Neural progenitor cell (in vitro differentiated cells): Measurements from ENCODE around the gene TELO2. TPM values are rescaled to one million over a fixed set of nuclear protein-coding genes. Genes with fewer than 3 reads are reported as not detected.

Experiments
- DNase-seq: peaks from one replicate; pipeline ENCODE4 v3.0.0-alpha.2; 2016; ENCODE audit warnings: low spot score
- H2AFZ ChIP-seq: fragments of 200-600 bp; sonication (generic); replicated peaks from 2 replicates; pipeline ENCODE4 v1.6.1; 2016; ENCODE audit warnings: antibody characterized with exemption
- H3F3A ChIP-seq: fragments of 200-600 bp; sonication (generic); 2 replicates; pipeline ENCODE4 v1.6.1; 2016; ENCODE audit warnings: antibody characterized with exemption, low read depth
- H3K27ac ChIP-seq: fragments of 200-600 bp; sonication (generic); 2 replicates; pipeline ENCODE4 v1.5.1; 2016; ENCODE audit warnings: mild to moderate bottlenecking
- H3K27me3 ChIP-seq: fragments of 200-600 bp; sonication (generic); 2 replicates; pipeline ENCODE4 v1.6.1; 2016; ENCODE audit warnings: mild to moderate bottlenecking, moderate library complexity
- H3K36me3 ChIP-seq: fragments of 200-600 bp; sonication (generic); 2 replicates; pipeline ENCODE4 v1.5.1; 2016
- H3K4me1 ChIP-seq: fragments of 200-600 bp; sonication (generic); 2 replicates; pipeline ENCODE4 v1.6.1; 2016; ENCODE audit warnings: mixed run types
- H3K4me2 ChIP-seq: fragments of 200-600 bp; sonication (generic); 2 replicates; pipeline ENCODE4 v1.6.1; 2016
- H3K4me3 ChIP-seq: fragments of 200-600 bp; sonication (generic); 2 replicates; pipeline ENCODE4 v1.5.1; 2016
- H3K79me2 ChIP-seq: fragments of 200-600 bp; sonication (generic); 2 replicates; pipeline ENCODE4 v1.6.1; 2016; ENCODE audit warnings: low read depth
- H3K9ac ChIP-seq: fragments of 200-600 bp; sonication (generic); 2 replicates; pipeline ENCODE4 v1.6.1; 2016
- H3K9me3 ChIP-seq: fragments of 200-600 bp; sonication (generic); 2 replicates; pipeline ENCODE4 v1.5.1; 2016; ENCODE audit warnings: low read depth
- H4K20me1 ChIP-seq: fragments of 200-600 bp; sonication (generic); 2 replicates; pipeline ENCODE4 v1.6.1; 2016; ENCODE audit warnings: low read depth
- H3K27ac Mint-ChIP-seq: 3 replicates; pipeline ENCODE4 v1.8.0; 2021; ENCODE audit warnings: mixed read lengths
- H3K27me3 Mint-ChIP-seq: 2 replicates; pipeline ENCODE4 v1.8.0; 2022; ENCODE audit warnings: low read depth, mild to moderate bottlenecking, inconsistent platforms, moderate library complexity, mixed read lengths; ENCODE audit not compliant: insufficient read depth
- H3K36me3 Mint-ChIP-seq: 3 replicates; pipeline ENCODE4 v1.8.0; 2021; ENCODE audit warnings: mixed read lengths
- H3K4me1 Mint-ChIP-seq: 3 replicates; pipeline ENCODE4 v1.8.0; 2021; ENCODE audit warnings: mixed read lengths
- H3K4me3 Mint-ChIP-seq: 3 replicates; pipeline ENCODE4 v1.8.0; 2021; ENCODE audit warnings: mild to moderate bottlenecking, moderate library complexity, mixed read lengths
- H3K9me3 Mint-ChIP-seq: 3 replicates; pipeline ENCODE4 v1.8.0; 2020; ENCODE audit warnings: mixed read lengths
- EZH2 ChIP-seq: fragments of 200-600 bp; sonication (generic); IDR thresholded peaks from 2 replicates; pipeline ENCODE4 v1.6.1; 2017; ENCODE audit warnings: antibody characterized with exemption, mild to moderate bottlenecking, moderate library complexity
- EZH2phosphoT487 ChIP-seq: fragments of 200-600 bp; sonication (generic); IDR thresholded peaks from 2 replicates; pipeline ENCODE4 v1.6.1; 2017; ENCODE audit warnings: antibody characterized with exemption
- total RNA-seq: library from RNA; depleted of rRNA; stranded (reverse); fragments of >200 nt; gene quantifications from 2 replicates; pipeline ENCODE4 v1.2.3, GENCODE V29; 2015; ENCODE audit warnings: low replicate concordance
- TF ChIP-seq, protein P1 (sequence below): fragments of 200-600 bp; sonication (generic); IDR thresholded peaks from 2 replicates; pipeline ENCODE4 v1.5.1; 2017; ENCODE audit warnings: antibody characterized with exemption, mild to moderate bottlenecking

TELO2 gene
- total RNA-seq, 1 donor from 2014 or later = 18.3 TPM

DNA sequence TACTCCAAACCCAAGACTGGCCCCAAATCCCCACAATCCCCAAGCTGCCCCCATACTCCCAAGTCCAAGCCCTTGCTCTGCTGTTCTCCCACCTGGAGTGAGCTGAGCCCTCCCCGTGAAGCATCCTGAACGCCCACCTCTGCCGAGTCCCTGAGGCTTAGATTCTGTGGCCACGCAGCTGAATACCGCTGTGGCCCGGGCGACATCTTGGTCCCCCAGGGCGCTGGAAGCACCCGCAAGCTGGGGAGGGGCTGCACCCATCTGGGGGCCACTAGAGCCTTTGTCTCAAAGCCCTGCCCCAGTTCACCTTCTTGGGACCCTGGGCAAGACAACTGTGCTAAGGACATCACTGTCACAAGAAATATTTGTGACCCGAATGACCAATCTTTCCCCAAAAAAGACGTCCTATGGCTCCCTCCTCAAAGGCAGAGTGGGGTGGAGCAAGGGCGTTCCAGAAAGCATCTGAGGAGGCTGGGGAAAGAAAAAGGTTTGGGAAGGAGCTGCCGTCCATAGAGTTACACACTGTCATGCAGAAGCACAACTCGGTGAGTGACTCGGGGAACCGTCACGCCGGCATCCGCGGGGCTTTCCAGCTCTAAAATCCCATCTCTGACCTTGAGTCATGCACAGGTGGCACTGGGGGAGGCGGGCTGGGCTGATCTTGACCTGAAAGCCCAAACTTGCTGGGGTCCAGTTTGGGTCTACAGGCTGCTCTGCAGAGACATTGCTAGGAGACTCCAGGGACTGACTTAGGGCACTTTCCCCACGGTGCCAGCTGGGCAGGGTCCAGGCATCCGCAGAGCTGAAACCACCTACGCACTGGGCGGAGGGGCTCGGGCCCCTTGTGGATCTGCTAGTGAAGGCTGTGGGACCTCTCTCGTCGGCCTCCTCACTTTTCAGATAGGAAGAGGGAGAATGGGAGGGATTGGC, 11.0 kb upstream of the TELO2 start:
- DNase-seq = no peak
- Histone ChIP-seq H3K36me3 (no peaks in the 10 kb centered on the region), H3K4me2 (no peak overlapping the region), H3K4me3 (no peak overlapping the region), H2AFZ (no peak overlapping the region), H3K27me3 (peaks cover 30% of the 10 kb centered on the region), H4K20me1 (no peaks in the 10 kb centered on the region), H3K9me3 (no peaks in the 10 kb centered on the region), H3K27ac (no peak overlapping the region), H3K9ac (no peak overlapping the region), H3F3A (no peaks in the 10 kb centered on the region), H3K4me1 (no peaks in the 10 kb centered on the region), H3K79me2 (no peaks in the 10 kb centered on the region)
- TF ChIP-seq EZH2phosphoT487 = no peak
- TF ChIP-seq, protein P1, sequence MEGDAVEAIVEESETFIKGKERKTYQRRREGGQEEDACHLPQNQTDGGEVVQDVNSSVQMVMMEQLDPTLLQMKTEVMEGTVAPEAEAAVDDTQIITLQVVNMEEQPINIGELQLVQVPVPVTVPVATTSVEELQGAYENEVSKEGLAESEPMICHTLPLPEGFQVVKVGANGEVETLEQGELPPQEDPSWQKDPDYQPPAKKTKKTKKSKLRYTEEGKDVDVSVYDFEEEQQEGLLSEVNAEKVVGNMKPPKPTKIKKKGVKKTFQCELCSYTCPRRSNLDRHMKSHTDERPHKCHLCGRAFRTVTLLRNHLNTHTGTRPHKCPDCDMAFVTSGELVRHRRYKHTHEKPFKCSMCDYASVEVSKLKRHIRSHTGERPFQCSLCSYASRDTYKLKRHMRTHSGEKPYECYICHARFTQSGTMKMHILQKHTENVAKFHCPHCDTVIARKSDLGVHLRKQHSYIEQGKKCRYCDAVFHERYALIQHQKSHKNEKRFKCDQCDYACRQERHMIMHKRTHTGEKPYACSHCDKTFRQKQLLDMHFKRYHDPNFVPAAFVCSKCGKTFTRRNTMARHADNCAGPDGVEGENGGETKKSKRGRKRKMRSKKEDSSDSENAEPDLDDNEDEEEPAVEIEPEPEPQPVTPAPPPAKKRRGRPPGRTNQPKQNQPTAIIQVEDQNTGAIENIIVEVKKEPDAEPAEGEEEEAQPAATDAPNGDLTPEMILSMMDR = no peak
- TF ChIP-seq EZH2 = no peak
- peaks cover 2% of the 10 kb centered on the region for H3K9me3 Mint-ChIP-seq
- no peak overlapping the region for H3K27ac Mint-ChIP-seq
- peaks cover 11% of the 10 kb centered on the region for H3K27me3 Mint-ChIP-seq
- no peaks in the 10 kb centered on the region for H3K36me3 Mint-ChIP-seq
- no peak overlapping the region for H3K4me3 Mint-ChIP-seq
- H3K4me1 Mint-ChIP-seq = no peaks in the 10 kb centered on the region

DNA sequence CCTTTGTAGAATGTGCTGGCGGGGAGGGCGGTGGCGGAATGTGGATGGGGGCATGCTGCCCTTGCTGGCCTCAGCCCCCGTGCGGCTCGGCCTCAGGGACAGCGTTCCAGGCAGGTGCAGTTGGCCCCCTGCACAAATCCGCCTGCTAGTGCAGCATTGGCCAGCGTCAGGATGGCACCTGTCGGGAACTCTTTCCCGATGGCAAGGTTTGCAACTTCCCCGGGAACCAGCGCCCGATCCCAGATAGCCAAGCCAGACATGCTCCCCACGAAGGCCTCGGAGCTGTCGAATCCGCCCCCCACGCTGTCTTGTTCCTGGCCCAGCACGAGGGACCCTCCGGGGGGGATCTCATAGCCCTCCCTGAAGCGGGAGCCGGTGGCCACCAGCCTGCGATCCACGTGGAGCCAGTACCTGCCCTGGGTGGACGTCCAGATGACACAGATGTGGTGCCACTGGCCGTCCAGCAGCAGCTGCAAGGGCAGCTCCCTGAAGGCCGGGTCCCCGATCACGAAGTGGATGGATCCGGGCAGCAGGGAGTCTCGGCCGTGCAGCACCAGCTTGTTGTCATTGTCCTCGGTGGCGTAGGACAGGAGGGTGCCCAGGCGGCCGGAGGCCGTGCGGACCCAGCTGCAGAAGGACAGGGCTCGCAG, 7.2 kb upstream of the TELO2 start:
- Mint-ChIP-seq H3K36me3 (no peaks in the 10 kb centered on the region), H3K9me3 (no peaks in the 10 kb centered on the region), H3K4me1 (no peaks in the 10 kb centered on the region), H3K27ac (no peak overlapping the region), H3K4me3 (no peak overlapping the region), H3K27me3 (peaks cover 5% of the 10 kb centered on the region)
- Histone ChIP-seq H3K27ac (no peak overlapping the region), H3K79me2 (no peaks in the 10 kb centered on the region), H3K4me2 (no peak overlapping the region), H3F3A (no peaks in the 10 kb centered on the region), H4K20me1 (no peaks in the 10 kb centered on the region), H3K4me3 (no peak overlapping the region), H3K36me3 (no peaks in the 10 kb centered on the region), H2AFZ (no peak overlapping the region), H3K9ac (no peak overlapping the region), H3K27me3 (peaks cover 30% of the 10 kb centered on the region), H3K4me1 (no peaks in the 10 kb centered on the region), H3K9me3 (no peaks in the 10 kb centered on the region)
- TF ChIP-seq EZH2phosphoT487 = no peak
- TF ChIP-seq EZH2 = no peak
- TF ChIP-seq, protein P1 = no peak
- DNase-seq = no peak

DNA sequence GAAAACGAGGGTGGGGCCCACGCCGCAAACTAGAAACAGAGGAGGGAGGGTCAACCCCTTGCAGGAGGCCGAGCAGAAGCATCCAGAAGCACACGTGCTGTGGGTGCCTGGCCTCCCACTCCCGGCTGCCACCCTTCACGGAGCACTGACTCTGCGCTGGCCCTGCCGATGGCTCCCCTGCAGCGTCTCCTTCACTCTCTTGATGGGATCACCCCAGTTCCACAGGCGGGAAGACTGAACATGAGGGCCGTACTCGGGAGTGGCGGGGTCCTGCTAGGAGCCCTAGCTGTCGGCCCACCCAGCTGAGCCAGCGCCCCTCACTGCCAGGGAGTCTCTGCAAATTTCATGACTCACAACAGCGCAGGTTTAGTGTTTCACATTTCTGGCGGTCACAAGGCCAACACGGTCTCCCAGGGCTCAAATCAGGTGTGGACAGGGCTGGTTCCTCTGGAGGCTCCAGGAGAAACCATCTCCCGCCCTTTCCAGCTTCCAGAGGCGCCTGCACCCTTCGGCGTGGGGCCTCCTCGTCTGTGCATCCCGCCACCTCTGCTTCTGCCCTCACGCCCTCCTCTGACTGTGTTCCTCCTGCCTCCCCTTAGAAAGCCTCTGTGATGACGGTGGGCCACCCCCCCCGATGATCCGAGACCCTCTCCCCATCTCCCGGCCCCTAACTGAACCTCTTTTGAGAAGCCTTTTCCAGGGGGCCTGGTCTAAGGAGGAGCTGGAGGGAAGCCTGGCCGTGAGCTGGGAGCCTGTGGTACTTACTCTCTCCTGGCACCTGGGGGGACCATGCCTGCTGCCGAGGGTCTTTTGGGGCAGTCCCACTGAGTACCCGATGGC, 6.4 kb upstream of the TELO2 start:
- no peak overlapping the region for H2AFZ ChIP-seq
- H3K36me3 Mint-ChIP-seq = no peaks in the 10 kb centered on the region
- TF ChIP-seq, protein P1 = no peak
- no peak for TF ChIP-seq EZH2phosphoT487
- no peak for TF ChIP-seq EZH2
- no peaks in the 10 kb centered on the region for H3K36me3 ChIP-seq
- H3K4me3 ChIP-seq = no peak overlapping the region
- H3K4me2 ChIP-seq = no peak overlapping the region
- no peaks in the 10 kb centered on the region for H3K9me3 ChIP-seq
- no peak overlapping the region for H3K27ac Mint-ChIP-seq
- no peak overlapping the region for H3K4me3 Mint-ChIP-seq
- H3K4me1 ChIP-seq = no peaks in the 10 kb centered on the region
- no peak overlapping the region for H3K27ac ChIP-seq
- H3K9ac ChIP-seq = no peak overlapping the region
- no peaks in the 10 kb centered on the region for H3K9me3 Mint-ChIP-seq
- peaks cover 29% of the 10 kb centered on the region for H3K27me3 ChIP-seq
- DNase-seq = no peak
- H4K20me1 ChIP-seq = no peaks in the 10 kb centered on the region
- no peaks in the 10 kb centered on the region for H3K4me1 Mint-ChIP-seq
- no peaks in the 10 kb centered on the region for H3K79me2 ChIP-seq
- H3F3A ChIP-seq = no peaks in the 10 kb centered on the region
- peaks cover 4% of the 10 kb centered on the region for H3K27me3 Mint-ChIP-seq
